Stomach smooth muscle (tissue), 2 donors: ENCODE results near the gene ZNF70.

ENCODE experiments used
- H3K27ac ChIP-seq: one replicate; pipeline ENCODE4 v1.7.0; 2013; ENCODE audit warnings: mild to moderate bottlenecking, low read length, inconsistent platforms
- H3K27me3 ChIP-seq, 2 donors: one replicate each; pipeline ENCODE4 v1.7.0; 2013; ENCODE audit warnings: low read length in 2 of 2; ENCODE audit not compliant: insufficient read depth in 2 of 2, control insufficient read depth in 1 of 2
- H3K36me3 ChIP-seq, 2 donors: one replicate each; pipeline ENCODE4 v1.7.0; 2013; ENCODE audit warnings: low read length in 2 of 2; ENCODE audit not compliant: control insufficient read depth in 2 of 2, insufficient read depth in 2 of 2
- H3K4me1 ChIP-seq: one replicate; pipeline ENCODE4 v1.7.0; 2013; ENCODE audit warnings: low read length; ENCODE audit not compliant: control insufficient read depth, insufficient read depth
- H3K4me3 ChIP-seq, 2 donors: one replicate each; pipeline ENCODE4 v1.7.0; 2013; ENCODE audit warnings: low read length in 2 of 2
- H3K9ac ChIP-seq, 2 donors: one replicate each; pipeline ENCODE4 v1.7.0; 2013; ENCODE audit warnings: low read length in 2 of 2, mild to moderate bottlenecking in 1 of 2
- H3K9me3 ChIP-seq, 2 donors: one replicate each; pipeline ENCODE4 v1.7.0; 2013; ENCODE audit warnings: low read length in 2 of 2; ENCODE audit not compliant: control insufficient read depth in 2 of 2
- donor health status: healthy.
- donor health status: Pancreatic carcinoma.

ZNF70 gene

DNA sequence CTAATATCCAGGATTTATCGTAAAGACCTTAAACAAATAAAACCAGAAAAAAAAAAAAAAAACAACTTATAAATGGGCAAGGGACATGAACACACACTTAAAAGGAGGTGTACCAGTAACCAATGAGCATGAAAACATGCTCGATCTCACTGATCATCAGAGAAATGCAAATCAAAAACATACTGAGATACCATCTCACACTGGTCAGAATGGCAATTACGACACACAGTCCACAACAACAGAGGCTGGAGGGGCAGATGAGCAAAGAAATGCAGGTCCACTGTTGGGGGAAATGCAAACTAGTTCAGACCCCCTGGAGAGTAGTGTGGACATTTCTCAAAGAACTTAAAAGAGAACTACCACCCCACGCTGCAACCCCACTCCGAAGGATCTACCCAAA lies 46.9 kb downstream of the ZNF70 start:
- Histone ChIP-seq H3K27ac (no peak overlapping the region), H3K36me3 (peaks cover 40 to 56% of the 10 kb centered on the region in 2 donors), H3K9me3 (no peaks in the 10 kb centered on the region), H3K27me3 (no peaks in the 10 kb centered on the region), H3K4me1 (no peaks in the 10 kb centered on the region), H3K4me3 (no peak overlapping the region), H3K9ac (no peak overlapping the region)

DNA sequence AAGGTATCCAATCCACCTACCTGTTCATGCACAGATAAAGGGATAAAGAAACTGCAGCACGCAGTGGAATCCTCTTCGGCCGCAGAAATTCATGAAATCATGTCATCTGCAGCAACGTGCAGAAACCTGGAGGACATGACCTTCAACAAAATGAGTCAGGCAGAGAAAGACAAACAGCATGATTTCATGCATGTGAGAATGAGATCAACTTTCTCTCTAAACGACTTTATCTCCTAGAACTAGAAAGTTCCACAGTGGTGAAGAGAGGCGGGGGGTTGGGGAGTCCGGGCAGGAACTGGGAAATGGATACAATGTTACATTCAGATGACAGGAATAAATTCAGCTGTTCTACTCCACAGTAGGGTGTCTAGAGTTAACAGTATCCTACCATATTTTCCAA lies 50.2 kb downstream of the ZNF70 start:
- Histone ChIP-seq H3K36me3 (peaks cover 20 to 38% of the 10 kb centered on the region in 2 donors), H3K4me1 (no peaks in the 10 kb centered on the region), H3K27ac (no peak overlapping the region), H3K9ac (no peak overlapping the region), H3K27me3 (no peaks in the 10 kb centered on the region), H3K9me3 (no peaks in the 10 kb centered on the region), H3K4me3 (no peak overlapping the region)

- no peak overlapping the region for H3K9ac ChIP-seq
- no peak overlapping the region for H3K27ac ChIP-seq
- no peaks in the 10 kb centered on the region for H3K9me3 ChIP-seq
- H3K4me3 ChIP-seq, result no peak overlapping the region
- no peaks in the 10 kb centered on the region for H3K27me3 ChIP-seq
- no peaks in the 10 kb centered on the region for H3K4me1 ChIP-seq
- H3K36me3 ChIP-seq, result peaks cover 23 to 34% of the 10 kb centered on the region in 2 donors
Observed at GRCh38 chr22:23698673-23699235, 52.2 kb downstream of the ZNF70 start.

DNA sequence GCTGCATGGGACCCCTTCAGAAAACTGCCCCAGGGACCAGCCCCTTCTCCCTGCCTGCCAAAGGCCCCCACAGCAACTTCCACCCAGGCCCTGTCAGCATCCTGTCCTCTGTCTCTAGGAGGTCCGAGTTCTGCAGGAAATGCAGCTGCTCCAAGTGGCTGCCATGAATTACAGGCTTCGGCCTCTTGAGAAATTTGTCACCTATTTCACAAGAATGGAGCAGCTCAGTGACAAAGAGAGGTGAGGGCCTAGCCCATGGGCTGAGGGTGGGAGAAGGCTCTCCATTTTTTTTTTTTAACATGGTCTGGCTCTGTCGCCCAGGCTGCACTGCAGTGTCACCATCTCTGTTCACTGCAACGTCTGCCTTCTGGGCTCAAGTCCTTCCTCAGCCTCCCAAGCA lies 52.8 kb downstream of the ZNF70 start:
- Histone ChIP-seq H3K4me1 (no peaks in the 10 kb centered on the region), H3K9ac (no peak overlapping the region), H3K27ac (no peak overlapping the region), H3K36me3 (peaks cover 29 to 37% of the 10 kb centered on the region in 2 donors), H3K4me3 (no peak overlapping the region), H3K27me3 (no peaks in the 10 kb centered on the region), H3K9me3 (no peaks in the 10 kb centered on the region)

DNA sequence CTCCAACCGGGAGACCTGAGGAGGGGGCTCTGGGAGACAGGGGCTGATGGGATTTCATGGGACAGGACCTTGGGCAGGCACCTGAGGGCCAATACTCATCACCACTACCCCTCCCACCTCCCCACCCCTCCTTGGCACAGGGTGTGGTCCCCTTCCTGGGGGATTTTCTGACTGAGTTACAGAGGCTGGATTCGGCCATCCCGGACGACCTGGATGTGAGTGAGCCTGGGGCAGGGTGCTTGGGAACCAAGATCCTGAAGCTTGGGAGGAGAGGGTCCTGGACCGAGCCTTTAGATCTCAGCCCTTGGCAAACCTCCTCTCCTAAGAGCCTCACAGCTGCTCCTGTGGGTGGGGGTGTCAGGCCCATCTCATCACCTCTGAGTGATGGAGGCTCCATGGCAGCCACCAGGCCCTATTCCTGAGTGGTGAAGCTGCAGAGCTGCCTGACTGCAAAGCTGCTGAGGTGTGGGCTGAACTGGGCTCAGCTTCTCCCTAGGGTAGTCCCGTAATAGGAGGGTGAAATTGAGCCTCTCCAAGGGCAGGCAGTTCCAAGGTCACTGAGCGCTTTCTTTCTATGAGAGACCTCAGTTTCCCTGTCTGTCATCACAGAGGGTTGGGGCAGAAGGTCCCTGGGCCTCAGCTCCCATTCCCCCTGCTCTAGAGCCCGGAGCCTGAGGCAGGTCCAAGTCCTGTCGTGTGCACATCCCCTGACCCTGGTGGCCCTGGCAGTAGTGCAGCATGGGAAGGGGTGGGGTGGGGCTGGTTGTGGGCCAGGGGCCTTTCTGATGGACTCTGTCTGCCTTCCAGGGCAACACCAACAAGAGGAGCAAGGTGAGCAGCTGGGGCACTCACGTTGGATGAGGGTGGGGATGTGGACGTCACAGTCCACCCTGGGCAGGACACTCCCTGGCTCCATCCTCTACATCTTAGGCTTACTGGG lies 53.6 kb downstream of the ZNF70 start:
- Histone ChIP-seq H3K9ac (no peak overlapping the region), H3K27me3 (no peaks in the 10 kb centered on the region), H3K4me3 (no peak overlapping the region), H3K27ac (no peak overlapping the region), H3K36me3 (peaks cover 29 to 35% of the 10 kb centered on the region in 2 donors), H3K4me1 (no peaks in the 10 kb centered on the region), H3K9me3 (no peaks in the 10 kb centered on the region)

DNA sequence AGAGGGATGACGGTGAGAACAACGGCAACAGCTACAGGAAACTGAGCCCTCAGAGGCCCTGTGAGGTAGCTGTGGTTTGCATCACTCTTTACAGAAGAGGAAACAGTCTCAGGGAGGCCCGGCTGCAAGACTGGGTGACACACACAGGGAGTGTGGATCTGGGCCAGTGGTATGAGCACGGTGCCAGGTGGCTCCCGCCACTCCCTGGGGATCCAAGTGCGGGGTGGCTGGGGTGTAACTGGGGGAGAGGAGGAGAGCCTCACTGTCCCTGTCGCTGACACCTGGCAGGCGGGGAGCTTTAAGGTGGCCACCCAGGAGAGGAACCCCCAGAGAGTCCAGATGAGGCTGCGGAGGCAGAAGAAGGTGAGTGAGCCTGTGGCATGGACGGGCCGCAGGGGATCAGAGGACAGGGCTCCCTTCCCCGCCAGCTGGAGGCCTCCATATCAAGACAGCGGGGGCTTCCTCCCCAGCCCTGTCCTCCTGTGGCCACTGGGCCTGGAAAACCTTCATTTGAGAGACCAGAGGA lies 54.5 kb downstream of the ZNF70 start:
- no peaks in the 10 kb centered on the region for H3K9me3 ChIP-seq
- no peak overlapping the region for H3K27ac ChIP-seq
- H3K9ac ChIP-seq, result no peak overlapping the region
- no peak overlapping the region for H3K4me3 ChIP-seq
- peaks cover 25 to 32% of the 10 kb centered on the region in 2 donors for H3K36me3 ChIP-seq
- H3K4me1 ChIP-seq, result no peaks in the 10 kb centered on the region
- no peaks in the 10 kb centered on the region for H3K27me3 ChIP-seq

DNA sequence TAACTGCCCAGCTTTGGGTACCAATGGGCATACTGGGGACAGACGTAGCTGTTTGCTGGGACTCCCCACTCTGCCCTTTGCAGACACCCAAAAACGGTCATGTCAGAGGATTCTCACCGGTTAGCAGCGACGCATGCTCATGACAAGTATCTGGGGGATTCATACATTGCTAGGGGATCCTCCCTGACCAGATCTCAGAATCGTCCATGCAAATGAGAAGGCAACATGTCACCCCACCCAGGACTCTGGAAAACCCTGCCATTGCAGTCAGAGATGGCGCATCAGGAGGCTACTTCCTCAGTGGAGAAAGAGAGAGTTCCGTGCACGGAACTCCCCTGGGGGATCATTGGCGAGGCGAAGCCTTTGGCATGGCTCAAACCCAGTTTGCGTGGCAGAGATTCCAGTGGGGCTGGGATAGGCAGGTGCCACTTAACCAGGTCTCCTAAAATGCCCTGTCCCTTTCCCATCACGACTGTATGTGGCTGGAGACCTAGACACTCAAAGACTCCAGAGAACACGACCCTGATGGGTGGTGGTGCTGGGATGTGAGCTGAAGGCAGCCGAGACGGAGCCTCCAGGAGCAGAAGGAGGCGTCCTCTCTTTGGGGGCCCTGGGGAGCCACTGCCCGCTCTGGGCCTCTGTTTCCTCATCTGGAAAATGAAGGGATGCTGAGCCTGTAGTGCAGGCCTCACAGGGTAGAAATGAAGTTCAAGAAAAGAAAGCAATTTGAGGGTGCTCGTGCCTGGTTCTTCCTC lies 55.2 kb downstream of the ZNF70 start:
- peaks cover 25 to 32% of the 10 kb centered on the region in 2 donors for H3K36me3 ChIP-seq
- no peaks in the 10 kb centered on the region for H3K9me3 ChIP-seq
- no peak overlapping the region for H3K27ac ChIP-seq
- no peaks in the 10 kb centered on the region for H3K4me1 ChIP-seq
- no peaks in the 10 kb centered on the region for H3K27me3 ChIP-seq
- no peak overlapping the region for H3K9ac ChIP-seq
- no peak overlapping the region for H3K4me3 ChIP-seq

- H3K27ac ChIP-seq, result no peak overlapping the region
- H3K4me3 ChIP-seq, result no peak overlapping the region
- no peak overlapping the region for H3K9ac ChIP-seq
- H3K27me3 ChIP-seq, result no peaks in the 10 kb centered on the region
- no peaks in the 10 kb centered on the region for H3K4me1 ChIP-seq
- H3K36me3 ChIP-seq, result peaks cover 22 to 29% of the 10 kb centered on the region in 2 donors
- no peaks in the 10 kb centered on the region for H3K9me3 ChIP-seq
Observed at GRCh38 chr22:23695141-23695540, 55.8 kb downstream of the ZNF70 start.

- no peak overlapping the region for H3K9ac ChIP-seq
- H3K27ac ChIP-seq, result no peak overlapping the region
- H3K4me3 ChIP-seq, result no peak overlapping the region
- no peaks in the 10 kb centered on the region for H3K4me1 ChIP-seq
- H3K9me3 ChIP-seq, result no peaks in the 10 kb centered on the region
- no peaks in the 10 kb centered on the region for H3K27me3 ChIP-seq
- H3K36me3 ChIP-seq, result peaks cover 22 to 30% of the 10 kb centered on the region in 2 donors
Observed at GRCh38 chr22:23693979-23694680, 56.8 kb downstream of the ZNF70 start.

DNA sequence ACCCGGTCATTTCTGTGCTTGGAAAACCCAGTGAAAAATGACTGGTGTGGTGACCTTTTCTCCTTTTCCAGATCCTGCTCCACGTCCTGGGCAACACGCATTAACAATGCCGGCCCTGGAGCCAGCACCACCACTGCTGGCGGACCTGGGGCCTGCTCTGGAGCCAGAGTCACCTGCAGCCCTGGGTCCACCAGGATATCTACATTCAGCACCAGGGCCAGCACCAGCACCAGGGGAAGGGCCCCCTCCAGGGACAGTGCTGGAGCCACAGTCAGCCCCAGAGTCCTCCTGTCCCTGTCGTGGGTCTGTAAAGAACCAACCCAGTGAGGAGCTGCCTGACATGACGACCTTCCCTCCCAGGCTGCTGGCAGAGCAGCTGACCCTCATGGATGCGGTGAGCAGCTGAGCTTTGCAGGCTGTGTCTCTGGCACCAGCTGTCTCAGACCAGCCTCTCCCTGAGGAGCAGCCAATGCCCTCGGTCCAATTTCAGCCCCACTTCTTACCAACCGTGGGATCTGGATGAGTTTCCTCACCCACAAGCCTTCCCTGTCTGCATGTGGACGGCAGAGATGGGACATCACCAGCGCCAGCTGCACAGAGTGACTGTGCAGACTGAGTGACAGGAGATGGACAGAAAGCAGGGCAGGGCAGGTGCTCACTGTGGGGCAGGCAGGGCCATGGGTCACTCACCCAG lies 58.2 kb downstream of the ZNF70 start:
- peaks cover 17 to 27% of the 10 kb centered on the region in 2 donors for H3K36me3 ChIP-seq
- H3K27me3 ChIP-seq, result no peaks in the 10 kb centered on the region
- H3K9me3 ChIP-seq, result no peaks in the 10 kb centered on the region
- no peak overlapping the region for H3K27ac ChIP-seq
- H3K4me3 ChIP-seq, result no peak overlapping the region
- H3K4me1 ChIP-seq, result no peaks in the 10 kb centered on the region
- H3K9ac ChIP-seq, result no peak overlapping the region
